Testis (tissue), 3 donors: ENCODE measurements around the gene SNX14. TPM values are rescaled to one million over a fixed set of nuclear protein-coding genes. Genes with fewer than 3 reads are reported as not detected.

Source experiments
- DNase-seq: peaks from one replicate; pipeline ENCODE4 v3.0.0-alpha.2; 2019
- H3K27ac ChIP-seq, 2 donors: fragments of 200-600 bp; sonication (generic); one replicate each; pipeline ENCODE4 v1.5.1; 2019
- H3K27me3 ChIP-seq: fragments of 200-600 bp; sonication (generic); one replicate; pipeline ENCODE4 v1.5.1; 2019
- H3K36me3 ChIP-seq: fragments of 200-600 bp; sonication (generic); one replicate; pipeline ENCODE4 v1.5.1; 2017; ENCODE audit warnings: low read depth; ENCODE audit errors: missing control alignments
- H3K4me1 ChIP-seq: fragments of 200-600 bp; sonication (generic); one replicate; pipeline ENCODE4 v1.5.1; 2019
- H3K4me3 ChIP-seq, 2 donors: fragments of 200-600 bp; sonication (generic); one replicate each; pipeline ENCODE4 v1.5.1; 2017 to 2019
- H3K9me3 ChIP-seq: fragments of 200-600 bp; sonication (generic); one replicate; pipeline ENCODE4 v1.5.1; 2017
- POLR2A ChIP-seq: fragments of 450-650 bp; IDR thresholded peaks from one replicate; pipeline ENCODE4 v1.6.1; 2017; ENCODE audit warnings: antibody characterized with exemption, mild to moderate bottlenecking, moderate library complexity
- WGBS, 2 donors: methylation state at CpG; one replicate each; pipeline ENCODE4 v1.1.5; 2018; 5-methylcytosine and 5-hydroxymethylcytosine counted together
- intact Hi-C: fragments of 100-400 bp; cut with DNase I; formaldehyde crosslinking; loops from one replicate; pipeline ENCODE4 v1.15.1; 2023; ENCODE audit warnings: low total_unique reads
- polyA plus RNA-seq: library from polyadenylated mRNA; stranded (reverse); fragments of 350-450 nt; fragmentation: Illumina TruSeq; extraction: RNeasy Lipid Tissue Mini Kit (QIAGEN cat#74804); gene quantifications from one replicate; pipeline ENCODE4 v1.2.3, GENCODE V29; 2014; ENCODE audit warnings: low read depth, low replicate concordance; ENCODE audit not compliant: insufficient read depth
- total RNA-seq, 2 donors: library from RNA; depleted of rRNA; stranded (reverse); fragments of >200 nt; gene quantifications; one replicate each; pipeline ENCODE4 v1.2.3, GENCODE V29; 2016
- TF ChIP-seq, protein P1 (sequence below), 3 experiments: fragments of 450-650 bp in 2 of 3; fragments of 200-600 bp in 1 of 3; sonication (generic) in 1 of 3; IDR thresholded peaks; one replicate each; pipeline ENCODE4 v1.5.1; 2016 to 2019; ENCODE audit warnings: antibody characterized with exemption in 3 of 3, mild to moderate bottlenecking in 2 of 3, moderate library complexity in 1 of 3

SNX14 gene
- total and polyA plus RNA-seq, 3 donors from 2014 or later: 108 to 170 (median 142) TPM

DNA sequence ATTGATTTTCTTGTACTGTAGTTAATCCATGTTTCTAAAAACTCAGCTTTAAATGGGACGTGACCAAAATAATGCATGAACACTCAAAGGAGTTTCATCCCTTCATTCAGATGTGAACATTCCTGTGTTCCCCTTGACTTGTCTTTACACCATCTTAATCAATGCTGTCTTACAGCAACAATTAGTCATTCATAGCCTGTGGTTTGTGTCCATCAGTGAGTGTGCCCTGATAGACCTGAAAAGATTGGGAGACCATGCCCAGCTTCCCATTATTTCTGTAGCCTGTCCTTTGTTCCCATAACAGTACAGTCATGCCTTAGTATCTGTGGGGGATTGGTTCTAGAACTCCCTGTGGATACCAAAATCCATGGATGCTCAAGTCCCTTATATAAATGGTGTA, 119.9 kb downstream of the SNX14 start:
- Histone ChIP-seq H3K27me3 (no peaks in the 10 kb centered on the region), H3K9me3 (no peaks in the 10 kb centered on the region), H3K27ac (no peak overlapping the region), H3K36me3 (no peaks in the 10 kb centered on the region), H3K4me3 (no peak overlapping the region), H3K4me1 (no peaks in the 10 kb centered on the region)
- 96 to 97% methylated on average over 1 of the region's 1 CpG for WGBS, 2 donors
- no peak for DNase-seq
- intact Hi-C loops: no loop called here
- TF ChIP-seq POLR2A: no peak
- TF ChIP-seq, protein P1, sequence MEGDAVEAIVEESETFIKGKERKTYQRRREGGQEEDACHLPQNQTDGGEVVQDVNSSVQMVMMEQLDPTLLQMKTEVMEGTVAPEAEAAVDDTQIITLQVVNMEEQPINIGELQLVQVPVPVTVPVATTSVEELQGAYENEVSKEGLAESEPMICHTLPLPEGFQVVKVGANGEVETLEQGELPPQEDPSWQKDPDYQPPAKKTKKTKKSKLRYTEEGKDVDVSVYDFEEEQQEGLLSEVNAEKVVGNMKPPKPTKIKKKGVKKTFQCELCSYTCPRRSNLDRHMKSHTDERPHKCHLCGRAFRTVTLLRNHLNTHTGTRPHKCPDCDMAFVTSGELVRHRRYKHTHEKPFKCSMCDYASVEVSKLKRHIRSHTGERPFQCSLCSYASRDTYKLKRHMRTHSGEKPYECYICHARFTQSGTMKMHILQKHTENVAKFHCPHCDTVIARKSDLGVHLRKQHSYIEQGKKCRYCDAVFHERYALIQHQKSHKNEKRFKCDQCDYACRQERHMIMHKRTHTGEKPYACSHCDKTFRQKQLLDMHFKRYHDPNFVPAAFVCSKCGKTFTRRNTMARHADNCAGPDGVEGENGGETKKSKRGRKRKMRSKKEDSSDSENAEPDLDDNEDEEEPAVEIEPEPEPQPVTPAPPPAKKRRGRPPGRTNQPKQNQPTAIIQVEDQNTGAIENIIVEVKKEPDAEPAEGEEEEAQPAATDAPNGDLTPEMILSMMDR (IDR thresholded peaks at IDR 0.05): no peak

DNA sequence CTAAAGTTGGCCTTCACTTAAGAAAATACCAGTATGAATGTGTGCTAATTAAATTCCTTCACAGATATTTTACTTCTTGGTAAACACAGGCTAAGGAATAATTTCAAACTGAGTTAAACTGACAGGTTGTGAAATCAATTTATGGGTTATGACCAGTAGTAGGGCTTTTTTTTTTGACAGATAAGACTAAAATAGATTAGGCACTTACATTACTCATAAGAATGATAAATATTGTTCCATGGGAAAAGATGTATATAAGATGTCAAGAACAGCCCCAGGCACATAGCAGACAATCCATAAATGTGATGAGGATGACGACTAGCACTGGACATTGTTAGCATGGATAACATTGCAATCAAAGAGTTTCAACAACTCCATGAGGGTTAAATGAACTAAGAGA, 120.9 kb downstream of the SNX14 start:
- intact Hi-C loops: no loop called here

DNA sequence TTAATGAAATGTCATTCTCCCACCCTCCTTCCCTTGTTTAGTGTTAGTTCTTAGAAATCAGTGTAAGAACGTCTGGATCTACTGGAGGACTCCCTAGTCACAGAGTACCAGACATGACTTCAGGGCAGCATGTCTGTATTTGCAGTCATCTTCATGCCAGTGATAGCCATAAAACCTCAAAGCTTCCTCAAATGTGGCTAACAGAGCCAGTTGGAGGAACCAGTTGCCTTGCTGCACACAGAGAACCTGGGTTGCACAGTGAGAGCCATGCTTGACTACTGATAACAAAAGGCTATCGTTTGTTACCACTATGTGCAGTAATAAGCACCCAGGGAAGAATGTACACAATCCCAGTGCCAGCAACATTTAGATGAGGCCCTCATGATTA, 123.6 kb downstream of the SNX14 start:
- H3K27ac ChIP-seq: no peak overlapping the region
- 54 to 72% methylated on average over 2 of the region's 2 CpGs for WGBS, 2 donors
- H3K4me3 ChIP-seq: no peak overlapping the region
- no peaks in the 10 kb centered on the region for H3K27me3 ChIP-seq
- H3K4me1 ChIP-seq: no peaks in the 10 kb centered on the region
- no peaks in the 10 kb centered on the region for H3K36me3 ChIP-seq
- DNase-seq: no peak
- TF ChIP-seq, protein P1 (IDR thresholded peaks at IDR 0.05): no peak
- TF ChIP-seq POLR2A: no peak
- intact Hi-C loops: no loop called here
- no peaks in the 10 kb centered on the region for H3K9me3 ChIP-seq

More for the DNA sequence above, 120.9 kb downstream of the SNX14 start:
- DNase-seq: no peak
- WGBS, 2 donors: 69 to 70% methylated on average over 1 of the region's 1 CpG
- no peaks in the 10 kb centered on the region for H3K4me1 ChIP-seq
- H3K27ac ChIP-seq: no peak overlapping the region
- no peaks in the 10 kb centered on the region for H3K36me3 ChIP-seq
- H3K4me3 ChIP-seq: no peak overlapping the region
- no peaks in the 10 kb centered on the region for H3K9me3 ChIP-seq
- no peaks in the 10 kb centered on the region for H3K27me3 ChIP-seq
- TF ChIP-seq, protein P1 (IDR thresholded peaks at IDR 0.05): no peak
- no peak for TF ChIP-seq POLR2A

DNA sequence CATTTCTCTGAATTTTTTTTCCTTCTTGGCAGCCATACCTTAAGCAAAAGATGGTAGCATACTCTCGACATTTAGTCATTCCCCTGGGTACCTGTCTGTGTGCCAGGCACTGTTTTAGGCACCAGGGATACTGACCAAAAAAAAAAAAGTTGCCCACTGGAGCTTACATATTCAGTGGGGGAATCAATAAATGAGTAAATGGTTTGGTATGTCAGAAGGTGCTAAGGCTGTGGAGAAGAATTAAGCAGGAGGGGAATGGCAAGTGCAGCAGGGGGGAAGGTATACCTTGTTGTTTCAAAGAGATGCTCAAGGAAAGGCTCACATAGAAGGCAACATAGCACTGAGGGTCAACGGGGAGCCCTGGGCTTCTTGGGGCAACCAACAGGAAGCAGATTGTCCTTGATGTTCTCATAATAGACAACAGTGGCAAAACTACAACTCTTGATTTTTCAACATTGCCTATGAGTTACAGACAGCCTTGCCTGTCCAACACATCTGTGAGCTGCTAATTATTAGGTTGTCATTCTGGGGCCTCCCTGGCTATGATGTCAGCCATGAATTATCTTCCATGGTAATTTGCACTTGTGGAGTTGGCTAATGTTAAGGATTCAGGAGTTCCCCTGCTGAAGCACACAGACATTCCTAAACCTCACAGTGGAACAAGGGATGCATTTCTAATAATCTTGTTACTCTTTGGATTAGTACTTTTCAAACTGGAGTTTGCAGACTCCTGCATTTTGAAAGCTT, 124.2 kb downstream of the SNX14 start:
- intact Hi-C loops: no loop called here
- H3K4me1 ChIP-seq: no peaks in the 10 kb centered on the region
- H3K4me3 ChIP-seq: no peak overlapping the region
- DNase-seq: no peak
- no peaks in the 10 kb centered on the region for H3K9me3 ChIP-seq
- H3K27me3 ChIP-seq: no peaks in the 10 kb centered on the region
- TF ChIP-seq, protein P1 (IDR thresholded peaks at IDR 0.05): no peak
- TF ChIP-seq POLR2A: no peak
- WGBS, 2 donors: 83 to 91% methylated on average over 2 of the region's 2 CpGs
- no peaks in the 10 kb centered on the region for H3K36me3 ChIP-seq
- H3K27ac ChIP-seq: no peak overlapping the region

DNA sequence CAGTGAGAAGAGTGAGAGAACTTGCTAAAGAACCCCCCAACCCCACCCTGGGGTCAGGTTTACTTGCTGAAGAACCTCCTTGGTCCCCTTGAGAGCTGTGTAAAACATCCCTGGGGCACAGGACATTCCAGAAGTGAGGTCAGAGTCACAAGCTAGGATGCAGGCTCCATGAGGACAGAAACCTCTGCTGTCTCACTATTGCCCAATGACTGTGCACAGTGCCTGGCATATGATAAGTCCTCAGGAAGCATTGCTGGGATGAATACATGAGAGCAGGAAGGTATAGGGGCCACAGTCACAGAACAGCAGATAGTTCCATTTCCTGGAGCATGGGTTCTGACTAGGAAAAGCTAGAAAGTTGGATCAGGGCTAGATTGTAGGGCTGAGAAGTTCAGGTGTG, 125.3 kb downstream of the SNX14 start:
- TF ChIP-seq POLR2A: no peak
- TF ChIP-seq, protein P1 (IDR thresholded peaks at IDR 0.05): no peak
- Histone ChIP-seq H3K27me3 (no peaks in the 10 kb centered on the region), H3K9me3 (no peaks in the 10 kb centered on the region), H3K4me1 (no peaks in the 10 kb centered on the region), H3K4me3 (no peak overlapping the region), H3K36me3 (no peaks in the 10 kb centered on the region), H3K27ac (no peak overlapping the region)
- intact Hi-C loops: no loop called here
- no peak for DNase-seq
